GM12872 (cell line): Measurements from ENCODE around the gene DLG1.

ENCODE experiments used
- CTCF ChIP-seq: IDR thresholded peaks from 3 replicates; pipeline ENCODE4 v1.5.1; 2011; ENCODE audit warnings: low read depth, mild to moderate bottlenecking, low read length, moderate library complexity; ENCODE audit not compliant: insufficient read depth

DLG1 gene

GRCh38 chr3:197331131-197331530, 32.7 kb upstream of the DLG1 start:
- TF ChIP-seq CTCF: 0 out of 3 replicates have a peak, but pooled peaks have one; percentile 4

- TF ChIP-seq CTCF: no peak
Observed at GRCh38 chr3:197329382-197329781, 31.0 kb upstream of the DLG1 start.

- no peak for TF ChIP-seq CTCF
Observed at GRCh38 chr3:197328198-197328597, 29.8 kb upstream of the DLG1 start.

- no peak for TF ChIP-seq CTCF
Observed at GRCh38 chr3:197327701-197328100, 29.3 kb upstream of the DLG1 start.

GRCh38 chr3:197325773-197326172, 27.4 kb upstream of the DLG1 start:
- TF ChIP-seq CTCF: no peak

- TF ChIP-seq CTCF: no peak
Observed at GRCh38 chr3:197322149-197322548, 23.7 kb upstream of the DLG1 start.

GRCh38 chr3:197320582-197320981, 22.2 kb upstream of the DLG1 start:
- TF ChIP-seq CTCF: no peak
